HG02763 (cell line): ENCODE results near the gene ERC2.
"Not testable (repeated sequence)": the region's sequence is repeated elsewhere in the genome, so short reads cannot be mapped to it uniquely, and the experiment has no call there.

ENCODE experiments used
- ATAC-seq: cut with Tn5 transposase; IDR thresholded peaks from one replicate; pipeline ENCODE4 v1.9.1; 2021; ENCODE audit warnings: mild to moderate bottlenecking, moderate library complexity; ENCODE audit not compliant: unreplicated experiment

ERC2 gene

DNA sequence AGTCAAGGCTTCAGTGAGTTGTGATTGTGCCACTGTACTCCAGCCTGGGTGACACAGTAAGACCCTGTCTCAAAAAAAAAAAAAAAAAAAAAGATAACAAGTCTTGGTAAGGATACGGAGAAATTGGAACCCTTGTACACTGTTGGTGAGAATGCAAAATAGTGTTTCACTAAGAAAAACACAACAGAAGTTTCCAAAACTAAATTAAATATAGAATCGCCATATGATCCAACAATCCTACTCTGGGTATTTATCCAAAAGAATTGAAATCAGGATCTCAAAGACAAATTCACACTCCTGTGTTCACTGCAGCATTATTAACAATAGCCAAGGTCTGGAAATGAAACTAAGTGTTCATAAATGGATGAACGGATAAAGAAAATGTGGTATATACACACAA, 149.4 kb downstream of the ERC2 start:
- ATAC-seq = no peak

DNA sequence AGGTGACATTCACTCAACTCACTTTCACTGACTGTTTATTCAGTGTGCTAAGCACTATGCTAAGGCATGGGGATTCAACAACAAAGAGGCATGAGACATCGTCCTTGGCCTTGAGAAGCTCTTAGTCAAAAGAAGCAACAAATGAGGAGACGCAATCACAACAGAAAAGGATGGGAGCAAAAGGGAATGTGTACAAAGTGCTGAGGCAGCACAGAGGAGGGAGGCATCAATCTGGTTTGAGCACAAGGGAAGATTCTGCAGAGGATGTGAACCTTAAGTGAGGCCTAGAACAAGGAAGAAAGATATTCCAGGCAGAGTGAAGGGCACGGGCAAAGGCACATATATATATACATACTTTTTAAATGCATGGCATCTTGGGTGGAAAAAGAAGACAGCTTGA, 151.3 kb downstream of the ERC2 start:
- no peak for ATAC-seq

DNA sequence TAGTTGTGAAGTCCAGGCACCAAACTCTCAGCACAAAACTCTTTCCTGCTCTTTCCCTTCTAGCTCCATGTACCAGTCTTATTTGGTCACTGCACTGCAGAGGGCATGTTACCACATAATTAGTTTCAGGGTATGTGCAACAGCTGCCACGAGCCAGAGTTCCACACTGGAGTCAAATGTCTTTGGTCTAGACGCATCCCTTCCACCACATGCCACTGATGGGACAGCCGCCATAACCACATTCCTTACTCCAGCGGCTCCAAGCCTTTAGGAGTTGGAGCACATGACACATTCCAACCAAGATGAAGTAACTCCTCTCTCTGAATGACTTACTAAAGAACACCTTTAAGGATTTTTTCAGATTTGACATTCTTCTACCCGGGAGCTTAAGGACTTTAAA, 153.4 kb downstream of the ERC2 start:
- no peak for ATAC-seq

DNA sequence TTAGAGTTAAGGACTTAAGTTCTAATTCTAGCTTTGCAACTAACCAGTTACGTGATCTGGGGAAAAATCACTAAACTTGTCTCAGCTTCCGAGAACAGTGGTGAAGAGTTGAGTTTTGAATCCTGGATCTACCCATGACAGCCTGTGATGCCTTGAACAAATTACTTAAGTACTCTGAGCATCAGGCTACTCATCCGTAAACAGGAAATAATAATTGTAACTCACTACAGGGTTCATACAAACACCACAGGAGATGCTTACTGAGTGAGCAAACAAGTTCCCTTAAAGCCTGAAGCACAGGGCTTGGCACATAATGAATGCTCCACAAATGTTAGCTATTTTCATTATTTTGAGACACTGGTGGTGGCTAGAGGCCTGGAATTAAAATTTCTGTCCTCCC, 158.8 kb downstream of the ERC2 start:
- ATAC-seq = no peak

DNA sequence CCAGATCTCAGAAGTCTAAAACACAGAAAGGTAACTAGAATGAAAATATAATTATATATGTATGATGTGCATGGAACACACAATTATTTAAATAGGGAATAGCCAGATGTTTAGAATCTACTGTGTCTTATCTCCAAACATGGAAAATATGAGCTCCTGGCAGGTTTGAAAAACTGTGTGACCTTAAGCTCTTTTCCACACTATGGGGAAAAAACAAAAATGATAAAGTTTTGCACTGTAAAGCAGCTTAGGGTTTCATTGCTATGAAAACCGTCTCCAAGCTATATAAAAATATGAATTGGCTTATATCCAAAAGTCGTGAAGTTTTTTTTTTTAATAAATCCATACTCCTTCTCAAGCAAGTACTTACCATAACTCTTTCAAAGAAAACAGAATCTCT, 159.8 kb downstream of the ERC2 start:
- no peak for ATAC-seq

DNA sequence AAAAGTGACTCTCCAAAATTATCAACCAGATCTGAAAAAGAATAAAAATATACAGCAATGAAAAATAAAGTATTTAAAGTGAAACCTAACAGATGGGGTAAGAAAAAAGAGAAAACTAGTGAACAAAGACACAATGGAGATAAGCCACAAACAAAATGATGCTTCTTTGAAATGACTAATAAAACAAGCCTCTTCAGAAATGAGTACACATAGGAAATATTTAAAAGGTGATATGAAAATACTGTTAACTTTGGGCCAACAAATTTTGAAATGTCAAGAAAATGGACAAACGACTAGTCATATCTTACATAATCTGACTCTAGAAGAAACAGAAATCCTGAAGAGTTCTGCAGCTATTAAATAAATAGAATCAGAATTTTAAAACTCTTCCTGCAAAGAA, 164.2 kb downstream of the ERC2 start:
- no peak for ATAC-seq

DNA sequence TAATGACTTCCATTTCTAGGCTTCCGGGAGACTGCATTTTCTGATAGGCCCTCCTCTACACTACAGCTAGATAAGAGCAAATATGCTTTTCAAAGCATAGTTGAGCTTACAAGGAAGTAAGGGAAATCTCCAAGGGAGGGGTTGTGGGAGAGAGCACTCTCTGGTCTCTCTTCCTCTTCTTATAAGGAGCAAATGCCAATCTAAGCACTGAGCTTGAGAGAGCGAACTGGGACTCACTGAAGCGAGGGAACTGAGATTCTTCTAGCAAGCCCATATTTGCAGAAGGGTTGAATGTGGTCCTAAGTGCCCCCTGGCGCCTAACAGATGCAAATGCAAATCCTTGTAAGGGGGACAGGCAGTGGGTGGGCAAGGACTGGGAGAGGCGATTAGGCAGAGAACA, 164.8 kb downstream of the ERC2 start:
- ATAC-seq = no peak

DNA sequence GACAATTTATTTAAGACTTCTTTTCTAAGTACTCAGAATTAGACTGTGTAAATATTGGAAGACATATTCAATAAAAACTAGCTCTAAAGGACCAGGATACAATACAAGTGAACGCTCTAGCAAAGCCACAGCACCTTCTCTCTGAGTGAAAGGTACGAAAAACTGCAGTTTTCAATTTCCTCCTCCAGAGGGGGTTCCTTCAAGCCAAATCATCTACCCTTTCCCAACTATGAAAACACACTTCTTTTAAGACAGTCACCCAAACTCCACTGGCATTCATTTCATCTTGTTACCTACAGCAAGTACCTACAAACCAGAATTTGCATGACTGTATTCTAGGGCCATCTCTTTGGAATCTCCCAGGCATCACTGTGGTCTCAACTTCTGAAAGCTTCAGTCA, 165.8 kb downstream of the ERC2 start:
- no peak for ATAC-seq

DNA sequence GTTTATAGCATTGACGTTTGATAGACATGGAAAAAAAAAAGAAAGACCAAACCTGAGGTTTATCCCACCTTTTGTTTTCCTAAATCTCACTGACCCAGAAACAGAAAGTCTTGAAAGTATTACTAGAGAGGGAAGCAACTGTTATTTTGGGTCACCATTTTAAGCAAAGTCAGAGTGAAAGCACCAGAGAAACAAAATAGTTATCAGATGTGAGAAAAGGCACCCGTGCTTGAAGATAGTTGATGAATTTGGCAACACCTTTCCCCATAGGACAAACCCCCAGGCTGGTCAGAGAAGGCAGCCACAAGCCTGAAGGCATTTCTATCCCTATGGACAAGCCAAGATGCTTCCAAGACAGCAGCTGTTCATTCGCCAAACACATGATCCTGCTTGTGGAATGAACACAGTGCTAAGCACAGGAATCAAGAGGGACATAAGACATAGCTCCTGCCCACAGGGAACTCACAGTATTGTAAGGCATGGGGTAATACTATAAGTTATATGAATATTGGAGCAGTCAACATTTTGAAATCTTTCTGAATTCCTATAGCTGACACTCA, 170.9 kb downstream of the ERC2 start:
- ATAC-seq = no peak

DNA sequence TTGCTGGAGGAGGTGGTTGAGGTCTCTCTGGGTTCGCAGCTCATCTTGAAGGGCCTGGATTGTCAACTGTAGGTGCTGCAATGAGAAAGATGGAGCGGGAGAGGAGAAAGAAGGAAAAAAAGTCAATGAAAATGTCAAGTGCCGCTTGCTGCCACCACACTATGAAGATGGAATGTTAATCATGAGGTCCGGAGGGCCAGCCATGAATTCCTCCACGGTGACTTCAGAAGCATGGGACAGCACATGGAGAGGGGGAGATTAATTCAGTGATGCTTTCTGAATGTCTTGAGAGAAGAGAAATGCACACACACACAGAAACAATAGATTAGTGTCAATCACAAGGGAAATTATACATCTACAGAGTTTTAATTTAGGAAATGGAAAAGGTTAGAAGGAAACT, 171.9 kb downstream of the ERC2 start:
- no peak for ATAC-seq

DNA sequence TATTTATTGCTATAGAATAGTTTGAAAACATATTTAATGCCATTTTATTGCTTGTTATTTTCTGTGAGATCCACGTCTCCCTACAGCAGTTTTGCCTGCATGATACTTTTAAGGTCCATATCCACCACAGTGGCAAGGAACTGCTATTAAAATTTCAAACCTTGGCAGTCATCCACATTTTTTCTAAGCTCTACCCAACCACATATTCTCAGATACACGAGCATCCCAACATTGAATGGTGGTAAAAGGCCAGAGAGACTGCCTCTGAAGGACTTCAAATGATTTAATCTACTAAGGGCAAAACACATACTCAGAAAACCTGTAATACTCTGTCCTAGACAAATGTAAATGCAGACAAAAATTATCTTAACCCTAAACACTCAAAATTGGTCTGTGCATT, 173.1 kb downstream of the ERC2 start:
- no peak for ATAC-seq

DNA sequence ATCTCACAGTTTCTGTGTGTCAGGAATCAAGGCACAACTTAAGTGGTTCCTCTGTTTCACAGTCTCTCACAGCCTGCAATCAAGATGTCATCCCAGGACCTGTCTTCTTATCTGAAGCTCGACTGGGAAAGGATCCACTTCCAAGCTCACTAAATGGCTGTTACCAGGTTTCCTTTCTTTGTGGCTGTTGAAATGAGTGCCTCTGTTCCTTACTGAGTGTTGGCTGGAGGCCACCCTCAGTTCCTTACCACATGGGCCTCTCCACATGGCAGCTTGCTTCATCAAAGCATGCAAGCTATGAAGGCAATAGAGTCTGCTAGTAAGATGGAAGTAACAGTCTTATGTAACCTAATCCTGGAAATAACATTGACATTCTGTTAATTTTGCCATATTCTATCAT, 174.0 kb downstream of the ERC2 start:
- no peak for ATAC-seq

DNA sequence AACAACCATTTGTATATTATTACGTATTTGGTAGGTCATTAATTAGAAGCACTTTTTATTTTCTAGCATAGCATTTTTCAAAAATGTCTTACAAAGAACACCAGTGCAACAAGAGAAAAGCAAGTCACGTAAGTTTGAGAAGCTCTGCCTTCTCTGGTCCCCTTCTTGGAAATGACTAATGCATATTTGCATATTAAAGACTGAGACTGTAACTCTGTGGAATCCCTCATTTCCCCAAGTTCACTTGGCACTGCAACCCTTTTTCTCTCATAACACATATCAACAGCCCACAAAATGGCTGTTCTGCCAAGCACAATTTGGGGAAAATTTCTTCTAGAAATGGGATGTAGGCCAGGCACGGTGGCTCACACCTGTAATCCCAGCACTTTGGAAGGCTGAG, 176.3 kb downstream of the ERC2 start:
- ATAC-seq = no peak

DNA sequence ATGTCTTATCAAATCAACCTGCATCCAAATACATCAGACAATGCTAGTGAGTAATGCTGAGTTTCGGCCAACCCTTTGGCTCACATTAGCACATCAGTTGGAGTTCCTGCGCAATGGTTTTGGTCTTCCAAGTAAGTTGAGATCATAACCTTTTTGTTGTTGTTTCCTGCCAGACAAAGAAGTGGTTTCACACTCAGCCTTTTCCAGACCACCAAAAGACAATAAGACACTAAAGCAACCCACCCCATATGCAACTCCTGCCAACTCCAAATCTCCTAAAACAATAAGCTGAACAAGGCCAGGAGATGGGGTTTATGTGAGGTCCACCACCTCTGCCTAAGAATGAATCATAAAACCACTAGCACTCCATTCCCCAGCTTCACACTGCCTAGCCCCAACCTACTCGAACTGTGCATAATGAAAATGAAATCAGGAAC, 177.0 kb downstream of the ERC2 start:
- no peak for ATAC-seq

DNA sequence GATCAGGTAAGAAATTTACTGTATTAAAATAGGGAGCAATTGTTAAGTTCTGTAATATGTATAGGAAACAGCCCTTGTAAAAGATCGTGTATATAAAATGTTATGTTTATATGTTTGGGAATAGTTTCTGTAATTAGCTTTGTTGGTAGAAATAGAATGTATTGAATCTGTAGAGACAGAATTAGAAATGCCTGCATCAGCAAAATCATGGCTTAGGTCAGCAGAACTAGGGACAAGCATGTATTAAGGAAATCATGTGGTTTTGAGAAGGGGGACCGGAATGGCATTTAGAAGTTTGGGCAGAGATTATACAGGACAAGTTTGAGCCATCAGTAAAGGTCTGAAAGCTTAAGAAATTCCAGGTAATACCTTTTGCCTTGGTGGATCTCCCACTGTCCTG, 177.9 kb downstream of the ERC2 start:
- no peak for ATAC-seq

DNA sequence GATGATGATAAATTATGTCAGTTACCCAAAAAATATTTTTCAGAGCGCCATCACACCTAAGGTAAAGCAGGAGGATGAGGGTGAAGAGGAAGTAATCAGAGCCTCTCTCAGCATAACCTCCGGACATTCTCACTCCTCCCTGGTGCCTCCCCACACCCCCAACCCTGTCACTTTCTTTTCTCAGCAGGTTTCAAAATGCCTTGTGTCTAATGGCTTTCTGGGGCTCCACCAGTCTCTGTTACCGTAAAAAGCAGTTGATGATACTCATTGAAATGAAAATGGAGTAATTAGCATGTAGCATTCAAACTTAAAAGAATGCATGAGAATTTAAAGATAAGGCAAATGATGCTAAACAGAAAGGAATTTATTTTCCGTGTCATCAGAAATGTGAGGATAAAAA, 180.0 kb downstream of the ERC2 start:
- no peak for ATAC-seq

DNA sequence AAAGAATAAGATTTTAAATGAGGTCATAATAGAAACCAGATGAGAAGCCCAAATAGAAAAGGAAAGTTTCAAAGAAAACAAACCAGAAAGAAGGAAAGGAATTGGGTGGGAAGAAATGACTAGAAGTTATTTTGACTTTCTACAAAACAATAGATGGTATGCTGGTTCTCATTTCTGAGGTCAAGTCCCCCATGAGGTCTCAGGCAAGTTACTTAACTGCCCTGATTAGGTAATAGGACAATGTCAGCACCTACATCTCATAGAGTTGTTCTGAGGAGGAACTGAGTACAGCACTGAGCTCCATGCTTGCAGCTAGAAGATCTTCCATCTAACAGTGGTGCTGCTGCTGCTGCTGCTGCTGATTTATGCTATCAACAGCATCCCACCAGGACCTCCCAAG, 185.9 kb downstream of the ERC2 start:
- no peak for ATAC-seq

DNA sequence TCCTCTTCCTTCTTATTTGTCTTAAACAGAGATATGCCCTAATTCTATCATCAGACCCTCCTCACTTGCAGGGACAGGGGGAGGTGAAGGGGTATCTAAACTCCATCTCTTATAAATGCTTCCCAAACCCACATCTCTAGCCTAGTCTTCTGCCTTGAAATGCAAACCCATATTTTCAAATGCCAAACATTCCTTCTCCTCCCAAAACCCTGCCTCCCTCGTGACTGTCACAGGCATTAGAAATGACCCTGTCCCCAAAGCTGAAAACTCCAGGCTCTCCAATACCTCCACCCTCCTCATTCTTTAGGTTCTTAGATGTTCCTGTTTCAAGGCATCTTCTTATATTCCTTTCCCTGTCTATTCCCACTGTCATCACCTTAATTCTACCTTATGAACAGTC, 191.0 kb downstream of the ERC2 start:
- ATAC-seq = no peak

DNA sequence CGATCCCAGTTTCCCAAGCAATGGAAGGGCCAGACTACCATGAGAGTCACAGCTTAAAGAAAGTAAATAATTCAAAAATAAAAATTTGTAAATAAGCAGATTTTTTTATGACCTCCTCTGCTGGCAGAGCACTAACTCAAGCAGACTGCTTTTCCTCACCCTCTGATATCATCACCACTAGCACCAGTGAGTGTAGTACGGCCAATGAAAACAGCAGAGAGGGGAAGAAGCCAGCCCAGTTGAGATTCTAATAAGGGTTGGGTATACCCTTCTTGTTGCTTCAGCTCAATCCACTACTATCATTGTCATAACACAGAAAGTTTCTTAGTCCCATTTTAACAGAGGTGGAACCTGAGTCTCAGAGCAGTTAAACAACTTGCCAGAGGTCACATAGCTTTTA, 193.1 kb downstream of the ERC2 start:
- no peak for ATAC-seq

DNA sequence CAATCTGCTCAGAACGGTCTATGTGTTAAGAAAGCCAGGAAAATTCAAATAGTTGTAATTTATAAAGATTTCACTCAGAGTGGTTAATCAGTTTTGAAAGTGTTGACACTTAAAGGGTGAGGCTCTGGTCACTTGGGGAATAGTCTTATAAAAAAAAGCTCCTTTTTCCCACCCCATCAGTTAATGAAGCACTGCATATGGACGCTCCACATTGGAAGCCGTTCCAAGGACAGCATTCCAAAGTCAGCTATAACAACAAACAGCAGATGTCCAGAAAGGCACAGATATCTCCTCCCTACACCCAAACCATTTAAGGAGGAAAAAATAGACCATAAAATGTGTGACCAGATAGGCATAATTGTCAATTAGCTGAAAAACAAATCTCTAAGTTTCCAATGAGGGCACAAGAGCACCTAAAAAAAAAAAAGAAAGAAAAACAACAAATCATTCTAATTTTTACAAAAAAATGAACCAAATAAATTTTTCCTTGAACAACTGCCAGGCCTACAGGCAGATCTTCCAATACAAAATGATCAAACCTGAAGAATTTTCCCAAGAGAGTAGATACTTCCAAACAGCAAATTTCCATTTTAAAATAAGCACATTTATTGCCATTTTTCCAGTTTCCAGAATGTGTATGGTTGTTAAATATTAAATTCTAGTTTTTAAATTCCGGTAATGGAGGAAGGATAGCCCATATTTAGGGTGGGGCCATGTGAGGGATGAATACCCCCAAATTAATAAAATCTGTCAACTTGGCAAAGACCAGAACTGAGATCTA, 198.3 kb downstream of the ERC2 start:
- ATAC-seq = no peak

DNA sequence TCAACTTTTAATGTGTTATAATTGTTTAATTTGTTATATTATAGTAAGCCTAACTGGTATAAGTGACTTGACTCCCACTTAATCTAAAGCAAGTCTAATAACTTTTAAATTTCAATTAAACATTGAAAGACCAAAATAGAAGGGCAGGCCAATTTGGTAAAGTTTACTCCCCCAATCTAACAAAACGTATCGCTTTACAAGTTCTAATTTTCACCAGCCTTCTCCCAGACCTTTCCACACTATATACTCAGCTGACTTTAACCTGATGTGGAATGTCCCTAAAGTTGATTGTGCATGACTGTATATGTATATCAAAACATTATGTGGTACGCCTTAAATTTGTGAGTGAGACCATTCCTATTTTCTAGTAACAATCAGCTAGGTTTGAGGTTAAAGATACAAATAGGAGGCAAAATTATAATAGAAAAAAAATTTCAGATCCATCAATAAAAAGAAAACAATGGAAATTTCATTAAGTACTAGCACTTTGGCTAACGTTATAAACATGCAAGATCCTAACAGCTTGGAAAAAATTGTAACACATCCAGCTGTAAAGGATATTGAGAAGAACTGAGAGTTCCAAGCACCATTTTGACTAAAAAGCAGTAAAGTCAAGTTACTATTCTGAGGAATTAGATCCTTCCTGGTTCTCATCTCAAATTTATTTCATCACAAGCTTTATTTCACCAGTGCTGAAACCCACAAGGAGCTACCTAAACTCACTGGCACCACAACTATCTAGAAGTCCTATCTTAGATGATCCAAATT, 199.5 kb downstream of the ERC2 start:
- ATAC-seq = no peak

DNA sequence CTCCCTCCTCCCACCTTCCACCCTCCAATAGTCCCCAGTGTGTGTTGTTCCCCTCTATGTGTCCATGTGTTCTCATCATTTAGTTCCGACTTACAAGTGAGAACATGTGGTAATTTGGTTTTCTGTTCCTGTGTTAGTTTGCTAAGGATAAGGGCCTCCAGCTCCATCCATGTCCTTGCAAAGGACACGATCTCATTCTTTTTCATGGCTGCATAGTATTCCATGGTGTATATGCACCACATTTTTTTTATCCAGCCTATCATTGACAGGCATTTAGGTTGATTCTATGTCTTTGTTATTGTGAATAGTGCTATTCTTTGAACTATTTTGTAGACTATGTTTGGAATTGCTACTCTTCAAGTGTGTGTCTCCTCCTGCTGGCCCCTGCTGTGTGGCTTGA, 206.4 kb downstream of the ERC2 start:
- not testable (repeated sequence) for ATAC-seq
